ENCODE measurements around the gene PTPN14. TPM values are rescaled to one million over a fixed set of nuclear protein-coding genes. Genes with fewer than 3 reads are reported as not detected.

Gene PTPN14
- polyA plus RNA-seq, 3 donors, result 2.0 to 8.8 (median 7.3) TPM

Other genes with a start within 250 kb of the PTPN14 start
- gene CENPF, start 51.6 kb upstream of the PTPN14 start, polyA plus RNA-seq, result under 1 TPM in 2 of 3 donors, not detected in 1; 0.22 to 0.67 TPM

All from adipose tissue (tissue), 3 donors.